HG02870 (cell line): Measurements from ENCODE around the gene TM4SF1.

ENCODE experiments used
- ATAC-seq: cut with Tn5 transposase; IDR thresholded peaks from one replicate; pipeline ENCODE4 v1.9.1; 2021; ENCODE audit warnings: mild to moderate bottlenecking, moderate library complexity; ENCODE audit not compliant: unreplicated experiment

The TM4SF1 gene

DNA sequence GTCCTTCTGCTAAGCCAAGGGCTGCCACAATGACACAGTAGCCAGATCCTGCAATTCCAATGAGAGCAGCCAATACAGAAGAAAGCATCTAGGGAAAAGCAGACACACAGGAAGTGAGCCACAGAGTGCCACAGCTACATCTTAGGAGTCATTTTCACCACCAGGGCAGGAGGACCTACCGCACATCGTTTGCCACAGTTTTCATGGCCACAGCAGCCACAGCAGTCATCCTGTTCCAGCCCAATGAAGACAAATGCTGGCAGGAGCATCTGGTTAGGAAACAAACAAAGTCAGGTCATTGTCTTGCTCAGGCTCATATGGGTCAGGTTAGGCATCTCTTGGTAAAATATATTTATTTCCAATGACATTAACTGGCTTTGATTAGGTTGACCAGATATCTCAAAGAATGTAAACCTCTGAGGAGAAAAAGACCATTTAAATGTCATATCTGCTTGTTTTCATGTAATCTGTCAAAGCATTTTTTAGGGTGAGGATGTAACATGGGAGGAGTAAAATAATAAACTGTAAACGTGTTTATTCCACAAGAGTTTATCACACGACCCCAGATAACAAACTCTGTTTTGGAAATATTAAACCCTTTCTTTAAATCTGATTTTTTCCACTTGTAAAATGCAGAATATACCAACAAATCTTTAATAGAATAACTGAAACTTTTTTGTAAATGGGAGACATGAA, 1.8 kb downstream of the TM4SF1 start:
- no peak for ATAC-seq

- no peak for ATAC-seq
Measured at GRCh38 chr3:149374793-149375500, 2.5 kb downstream of the TM4SF1 start.

GRCh38 chr3:149374391-149374790, 3.1 kb downstream of the TM4SF1 start:
- no peak for ATAC-seq

GRCh38 chr3:149373235-149374125, 4.0 kb downstream of the TM4SF1 start:
- no peak for ATAC-seq

DNA sequence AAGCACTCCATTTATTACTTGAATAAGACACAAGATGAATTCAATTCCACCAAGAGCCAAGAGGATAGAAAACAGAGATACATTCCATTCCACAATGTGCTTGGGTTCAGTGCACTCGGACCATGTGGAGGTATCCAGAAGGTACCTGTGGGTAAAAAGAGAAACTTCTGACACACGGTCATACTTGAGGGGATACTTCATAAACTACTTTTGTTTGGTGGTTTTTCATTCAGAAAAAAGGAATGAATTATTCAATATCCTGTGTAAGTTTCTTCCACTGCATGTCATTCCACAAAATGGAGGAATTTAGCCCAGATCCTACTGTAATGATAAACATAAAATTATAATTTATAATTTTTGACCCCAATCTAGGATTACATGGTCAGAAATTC, 5.7 kb downstream of the TM4SF1 start:
- no peak for ATAC-seq

- no peak for ATAC-seq
Measured at GRCh38 chr3:149371001-149371722, 6.3 kb downstream of the TM4SF1 start.

GRCh38 chr3:149369991-149370866, 7.2 kb downstream of the TM4SF1 start:
- ATAC-seq: no peak

DNA sequence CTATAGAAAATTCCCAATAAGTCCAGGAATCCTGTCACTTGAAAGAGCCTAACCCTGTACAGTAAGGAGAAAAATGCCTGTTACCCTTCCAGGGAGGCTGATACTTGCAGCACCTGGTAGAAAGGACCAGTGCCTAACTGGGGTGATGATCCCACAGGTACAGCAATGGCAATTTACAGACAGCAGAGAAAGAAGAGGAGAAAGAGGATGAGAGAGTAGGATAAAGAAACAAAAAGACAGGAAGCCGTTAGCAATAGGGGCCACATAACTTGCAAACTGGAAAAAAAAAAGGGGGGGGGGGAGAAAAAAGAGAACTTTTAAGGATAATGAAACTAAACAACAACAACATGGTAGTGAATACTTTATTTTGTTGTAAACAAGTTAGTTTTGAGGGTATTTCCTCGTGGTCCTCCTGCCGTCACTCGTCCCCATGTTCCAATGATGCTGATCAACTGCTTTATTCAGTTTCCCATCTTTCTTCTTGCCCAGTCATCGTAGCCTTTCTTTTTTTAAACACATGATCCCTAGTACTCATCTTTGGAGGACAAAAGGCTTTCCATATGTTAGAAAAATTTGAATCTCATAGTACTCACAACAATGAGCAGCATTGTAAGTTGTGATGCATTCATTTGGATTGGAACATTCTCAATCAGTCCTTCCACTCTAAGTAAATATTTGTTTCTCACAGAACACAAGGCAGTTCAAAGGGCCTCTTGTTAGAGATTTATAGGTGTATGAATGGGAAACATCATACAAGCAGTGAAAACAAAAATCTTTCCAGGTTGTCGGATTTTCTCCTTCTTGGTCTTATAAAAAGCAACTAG, 8.6 kb downstream of the TM4SF1 start:
- ATAC-seq: no peak

DNA sequence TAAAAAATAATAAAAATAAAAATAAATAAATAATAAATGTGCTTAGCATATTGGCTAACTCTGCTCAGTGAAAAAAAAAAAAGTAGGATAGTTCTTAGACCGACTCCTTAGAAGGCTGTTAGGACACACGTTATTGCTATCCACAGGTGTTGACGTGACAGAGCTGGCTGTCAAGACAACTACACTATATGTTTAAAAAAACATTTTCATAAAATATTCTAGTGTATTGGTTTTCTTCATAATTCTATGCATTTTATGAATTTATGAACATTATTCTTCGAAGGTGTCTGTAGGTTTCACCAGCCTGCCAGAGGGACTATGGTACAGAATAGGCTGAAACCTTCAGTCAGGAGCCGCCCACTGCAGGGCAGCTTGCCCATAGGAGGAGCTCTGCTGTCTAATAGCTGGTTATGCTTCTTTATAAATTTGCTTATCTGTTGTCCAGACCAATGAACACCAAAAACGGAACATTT, 9.2 kb downstream of the TM4SF1 start:
- ATAC-seq: no peak

GRCh38 chr3:149366941-149367840, 10.3 kb downstream of the TM4SF1 start:
- no peak for ATAC-seq

- no peak for ATAC-seq
Measured at GRCh38 chr3:149366031-149366430, 11.4 kb downstream of the TM4SF1 start.

GRCh38 chr3:149364624-149365023, 12.8 kb downstream of the TM4SF1 start:
- ATAC-seq: no peak

- no peak for ATAC-seq
Measured at GRCh38 chr3:149363053-149363452, 14.4 kb downstream of the TM4SF1 start.

GRCh38 chr3:149362366-149362765, 15.1 kb downstream of the TM4SF1 start:
- no peak for ATAC-seq

DNA sequence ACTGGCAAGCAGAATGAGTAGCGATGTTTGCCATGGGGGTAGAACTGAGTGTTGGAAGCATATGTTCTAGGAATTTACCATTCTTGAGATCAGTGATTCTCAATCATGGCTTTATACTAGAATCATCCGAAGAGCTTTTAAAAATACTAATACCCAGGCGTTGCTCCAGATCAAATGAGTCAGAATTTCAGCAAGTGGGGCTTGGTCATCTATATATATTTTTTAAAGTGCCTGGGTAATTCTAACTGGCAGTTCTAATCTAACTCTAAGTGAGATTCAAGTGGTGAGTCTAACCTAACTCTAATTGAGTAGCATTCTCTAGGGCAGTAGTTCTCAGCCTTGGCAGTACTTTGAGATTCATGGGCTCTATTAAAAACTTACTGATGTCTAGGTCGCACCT, 20.8 kb downstream of the TM4SF1 start:
- no peak for ATAC-seq

GRCh38 chr3:149356044-149356592, 21.3 kb downstream of the TM4SF1 start:
- ATAC-seq: no peak

GRCh38 chr3:149353581-149354184, 23.8 kb downstream of the TM4SF1 start:
- no peak for ATAC-seq
